ENCODE results near the gene DNAH11. TPM values are rescaled to one million over a fixed set of nuclear protein-coding genes. Genes with fewer than 3 reads are reported as not detected.
"Not testable (repeated sequence)": the region's sequence is repeated elsewhere in the genome, so short reads cannot be mapped to it uniquely, and the experiment has no call there.

DNAH11 gene, protein sequence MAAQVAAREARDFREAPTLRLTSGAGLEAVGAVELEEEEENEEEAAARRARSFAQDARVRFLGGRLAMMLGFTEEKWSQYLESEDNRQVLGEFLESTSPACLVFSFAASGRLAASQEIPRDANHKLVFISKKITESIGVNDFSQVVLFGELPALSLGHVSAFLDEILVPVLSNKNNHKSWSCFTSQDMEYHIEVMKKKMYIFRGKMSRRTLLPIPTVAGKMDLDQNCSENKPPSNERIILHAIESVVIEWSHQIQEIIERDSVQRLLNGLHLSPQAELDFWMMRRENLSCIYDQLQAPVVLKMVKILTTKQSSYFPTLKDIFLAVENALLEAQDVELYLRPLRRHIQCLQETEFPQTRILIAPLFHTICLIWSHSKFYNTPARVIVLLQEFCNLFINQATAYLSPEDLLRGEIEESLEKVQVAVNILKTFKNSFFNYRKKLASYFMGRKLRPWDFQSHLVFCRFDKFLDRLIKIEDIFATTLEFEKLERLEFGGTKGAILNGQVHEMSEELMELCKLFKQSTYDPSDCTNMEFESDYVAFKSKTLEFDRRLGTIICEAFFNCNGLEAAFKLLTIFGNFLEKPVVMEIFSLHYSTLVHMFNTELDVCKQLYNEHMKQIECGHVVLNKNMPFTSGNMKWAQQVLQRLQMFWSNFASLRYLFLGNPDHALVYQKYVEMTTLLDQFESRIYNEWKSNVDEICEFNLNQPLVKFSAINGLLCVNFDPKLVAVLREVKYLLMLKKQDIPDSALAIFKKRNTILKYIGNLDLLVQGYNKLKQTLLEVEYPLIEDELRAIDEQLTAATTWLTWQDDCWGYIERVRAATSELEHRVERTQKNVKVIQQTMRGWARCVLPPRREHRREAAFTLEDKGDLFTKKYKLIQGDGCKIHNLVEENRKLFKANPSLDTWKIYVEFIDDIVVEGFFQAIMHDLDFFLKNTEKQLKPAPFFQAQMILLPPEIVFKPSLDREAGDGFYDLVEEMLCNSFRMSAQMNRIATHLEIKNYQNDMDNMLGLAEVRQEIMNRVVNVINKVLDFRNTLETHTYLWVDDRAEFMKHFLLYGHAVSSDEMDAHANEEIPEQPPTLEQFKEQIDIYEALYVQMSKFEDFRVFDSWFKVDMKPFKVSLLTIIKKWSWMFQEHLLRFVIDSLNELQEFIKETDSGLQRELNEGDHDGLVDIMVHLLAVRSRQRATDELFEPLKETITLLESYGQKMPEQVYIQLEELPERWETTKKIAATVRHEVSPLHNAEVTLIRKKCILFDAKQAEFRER (N-terminal part only)
- total RNA-seq: 0.26 TPM
- long read RNA-seq, partial matches to known transcripts: 1 of 2 reads
- long read RNA-seq, other reads (novel, unspliced or antisense): 1 of 2 reads

DNA sequence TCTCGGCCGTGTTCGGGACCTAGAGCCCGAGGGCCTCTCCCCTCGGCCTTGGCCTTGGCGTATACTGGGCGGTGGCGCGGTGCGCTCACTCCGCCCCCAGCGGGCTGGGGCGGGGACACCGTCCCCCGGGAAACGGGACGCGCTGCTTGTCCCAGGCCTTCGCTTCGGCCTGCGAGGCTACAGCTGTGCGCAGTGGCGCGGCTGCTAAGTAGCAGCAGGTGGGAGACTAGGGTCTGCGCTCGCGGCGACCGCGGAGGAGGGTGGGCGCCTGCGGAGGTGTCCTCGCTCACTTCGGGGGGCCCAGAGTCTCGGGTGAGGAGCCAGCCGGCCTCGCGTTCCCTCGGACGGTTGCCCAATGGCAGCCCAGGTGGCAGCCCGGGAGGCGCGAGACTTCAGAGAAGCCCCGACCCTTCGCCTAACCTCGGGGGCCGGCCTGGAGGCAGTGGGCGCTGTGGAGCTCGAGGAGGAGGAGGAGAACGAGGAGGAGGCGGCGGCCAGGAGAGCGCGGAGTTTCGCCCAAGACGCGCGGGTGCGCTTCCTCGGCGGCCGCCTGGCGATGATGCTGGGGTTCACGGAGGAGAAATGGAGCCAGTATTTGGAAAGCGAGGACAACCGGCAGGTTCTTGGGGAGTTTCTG, at the start of gene DNAH11:
Gene DNAH11 (plus strand): TSS at position 149 of the 637 bp plus-strand sequence. CDS start 207 bp downstream, at position 356.
- DNase-seq (ENCODE audit: low spot score): no peak

DNA sequence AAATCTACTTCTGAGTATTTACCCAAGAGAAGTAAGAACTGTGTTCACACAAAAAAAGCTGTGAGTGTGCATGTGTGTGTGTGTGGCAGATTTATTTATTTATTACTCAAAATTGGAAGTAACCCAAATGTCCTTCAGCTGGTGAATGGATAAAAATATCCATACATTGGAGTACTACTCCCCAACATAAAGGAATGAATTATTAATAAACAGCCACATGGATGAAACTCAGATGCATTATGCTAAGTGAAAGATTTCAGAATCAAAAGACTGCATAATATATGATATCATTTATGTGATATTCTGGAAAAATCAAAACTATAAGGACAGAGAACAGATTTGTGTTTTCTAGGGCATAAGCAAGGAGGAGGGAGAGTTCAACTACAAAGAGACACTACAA, 47.1 kb upstream of the DNAH11 start:
- no peak for DNase-seq (ENCODE audit: low spot score)

DNA sequence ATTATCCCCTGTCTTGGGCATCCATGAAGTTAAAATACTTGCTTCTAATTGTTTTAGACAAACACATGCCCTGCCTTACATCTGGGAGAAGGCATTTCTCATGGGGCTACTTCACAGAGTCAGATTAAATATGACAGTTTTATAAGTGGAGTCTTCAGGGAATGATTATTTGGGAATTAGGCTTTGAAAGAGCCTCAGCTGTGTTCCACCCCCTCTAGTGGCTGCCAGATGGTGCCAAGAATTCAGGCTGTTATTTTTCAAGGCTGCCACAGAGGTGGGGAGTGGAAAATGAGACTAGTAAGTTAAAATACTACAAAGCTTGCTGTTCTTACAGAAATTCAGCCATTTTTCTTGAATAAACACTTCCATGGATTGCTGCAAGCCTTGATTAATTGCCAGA, 45.8 kb upstream of the DNAH11 start:
- no peak for DNase-seq (ENCODE audit: low spot score)

DNA sequence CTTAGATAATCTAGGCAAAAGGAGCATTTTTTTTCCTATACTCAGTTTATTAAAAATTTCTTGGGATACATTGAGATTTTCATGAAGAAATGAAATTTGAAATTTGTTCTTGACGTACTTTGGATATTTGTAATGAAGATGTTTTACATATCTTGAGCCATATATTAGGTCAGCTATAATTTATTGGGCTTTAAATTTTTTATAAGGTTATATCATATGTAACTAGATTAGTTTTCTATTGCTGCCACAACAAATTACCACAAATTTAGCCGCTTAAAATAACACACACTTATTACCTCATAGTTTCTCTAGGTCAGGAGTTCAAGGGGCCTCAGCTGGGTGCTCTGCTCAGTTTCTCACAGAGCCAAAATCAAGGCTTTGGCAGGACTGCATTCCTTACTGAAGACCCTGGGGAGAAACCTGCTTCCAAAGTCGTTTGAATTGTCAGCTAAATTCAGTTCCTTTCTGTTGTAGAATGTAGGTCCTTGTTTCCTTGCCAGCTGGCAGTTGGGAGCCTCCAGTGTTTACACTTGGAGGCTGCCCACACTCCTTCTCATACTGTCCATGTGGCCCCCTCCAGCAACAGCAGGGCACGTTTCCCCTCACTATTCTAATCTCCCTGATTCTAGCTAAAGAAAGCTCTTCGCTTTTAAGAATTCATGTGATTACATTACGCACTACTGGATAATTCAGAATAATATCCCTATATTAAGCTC, 42.6 kb upstream of the DNAH11 start:
- no peak for DNase-seq (ENCODE audit: low spot score)

DNA sequence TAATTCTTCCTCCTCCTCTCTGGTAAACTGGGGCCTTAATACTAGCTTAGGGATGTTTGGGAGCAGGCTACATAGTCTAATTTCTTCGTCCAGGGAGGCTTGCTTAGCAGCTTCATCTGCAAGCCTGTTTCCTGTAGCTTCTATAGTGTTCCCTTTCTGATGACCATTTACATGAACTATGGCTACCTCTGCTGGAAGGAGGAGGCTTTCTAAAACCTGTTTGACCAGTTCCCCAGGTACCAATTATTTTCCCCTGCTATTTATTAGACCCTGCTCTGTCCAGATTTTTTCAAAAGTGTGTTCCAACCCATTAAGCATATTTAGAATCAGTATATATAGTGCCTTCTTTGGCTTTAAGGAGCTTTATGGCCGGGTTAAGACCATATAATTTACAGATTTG, 38.8 kb upstream of the DNAH11 start:
- DNase-seq (ENCODE audit: low spot score): no peak

DNA sequence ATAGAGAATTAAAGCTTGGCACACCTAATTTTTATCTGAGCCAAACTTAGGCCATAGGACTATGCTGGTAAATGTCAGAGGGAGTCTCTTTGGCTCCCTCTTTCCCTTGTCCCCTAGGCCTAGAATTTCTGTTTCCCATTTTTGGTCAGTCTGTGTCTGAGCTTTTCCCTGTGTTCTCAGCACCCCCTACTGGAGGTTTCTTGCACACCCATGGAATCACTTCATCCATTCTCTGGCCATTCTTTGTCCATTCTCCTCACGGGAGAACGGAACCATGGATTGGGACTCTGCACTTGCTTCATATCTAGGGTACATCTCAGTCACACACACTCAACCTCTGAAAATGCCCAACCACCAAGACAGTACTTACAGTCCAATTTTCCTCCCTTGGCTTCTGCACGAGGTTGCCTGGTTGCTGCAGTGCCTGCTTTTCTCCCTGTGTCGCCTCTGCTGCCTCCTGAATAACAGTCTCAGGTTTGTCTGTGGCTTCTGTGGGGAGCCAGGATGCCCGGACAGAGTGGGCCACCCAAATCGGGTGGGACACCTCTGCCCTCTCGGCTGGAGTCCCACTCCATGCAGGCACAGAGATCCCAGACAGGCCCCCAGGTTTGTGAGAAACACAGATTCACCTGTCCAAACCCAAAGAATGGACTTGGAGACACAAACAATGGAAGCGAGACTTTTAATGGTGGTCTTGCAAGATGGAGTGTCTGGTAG, 35.1 kb upstream of the DNAH11 start:
- no peak for DNase-seq (ENCODE audit: low spot score)

DNA sequence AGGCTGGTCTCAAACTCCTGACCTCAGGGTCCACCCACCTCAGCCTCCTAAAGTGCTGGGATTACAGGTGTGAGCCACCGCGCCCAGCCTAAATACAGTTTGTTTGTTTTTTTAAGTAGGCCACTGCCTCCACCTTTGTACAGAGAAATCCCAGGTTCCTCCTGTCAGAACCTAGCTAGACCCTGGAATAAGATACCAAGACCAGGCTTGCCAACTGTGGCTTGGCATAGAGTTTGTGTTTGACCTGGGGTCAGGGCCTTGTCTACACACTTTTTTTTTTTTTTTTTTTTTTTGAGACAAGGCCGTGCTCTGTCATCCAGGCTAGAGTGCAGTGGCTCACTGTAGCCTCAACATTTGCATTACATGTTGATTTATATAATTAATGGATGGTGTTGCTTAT, 34.3 kb upstream of the DNAH11 start:
- no peak for DNase-seq (ENCODE audit: low spot score)

DNA sequence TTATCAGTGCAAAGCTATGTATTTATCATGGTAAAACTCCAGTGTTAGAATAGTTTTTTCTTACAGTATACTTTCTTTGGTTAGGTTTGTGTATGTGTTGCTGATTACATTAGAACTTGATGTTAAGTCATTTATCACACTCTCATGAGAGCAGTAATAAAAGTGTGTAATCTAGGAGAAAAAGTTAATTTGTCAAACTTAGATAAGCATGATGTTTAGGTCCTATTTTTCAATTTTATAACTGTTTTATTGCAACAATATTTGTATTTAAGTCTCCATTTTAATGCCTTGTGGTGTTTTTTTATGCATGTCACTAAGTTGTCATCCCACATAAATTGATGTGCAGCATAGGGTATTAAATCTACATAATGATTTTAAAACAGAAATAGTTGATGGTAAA, 28.8 kb upstream of the DNAH11 start:
- no peak for DNase-seq (ENCODE audit: low spot score)

DNA sequence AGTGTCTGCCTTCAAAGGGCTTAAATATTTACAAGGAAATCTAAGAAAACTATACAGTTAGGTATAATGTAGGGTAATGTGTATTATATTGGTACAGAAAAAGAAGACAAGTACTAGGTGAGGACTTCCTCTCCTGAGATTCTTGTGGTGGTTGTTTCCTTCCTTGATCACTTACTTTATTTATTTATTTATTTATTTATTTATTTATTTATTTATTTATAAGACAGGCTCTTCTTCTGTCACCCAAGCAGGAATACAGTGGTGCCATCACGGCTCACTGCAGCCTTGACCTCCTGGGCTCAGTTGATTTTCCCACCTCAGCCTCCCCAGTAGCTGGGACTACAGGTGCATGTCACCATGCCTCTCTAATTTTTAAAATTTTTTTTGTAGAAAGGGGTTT, 18.2 kb upstream of the DNAH11 start:
- DNase-seq (ENCODE audit: low spot score): no peak

DNA sequence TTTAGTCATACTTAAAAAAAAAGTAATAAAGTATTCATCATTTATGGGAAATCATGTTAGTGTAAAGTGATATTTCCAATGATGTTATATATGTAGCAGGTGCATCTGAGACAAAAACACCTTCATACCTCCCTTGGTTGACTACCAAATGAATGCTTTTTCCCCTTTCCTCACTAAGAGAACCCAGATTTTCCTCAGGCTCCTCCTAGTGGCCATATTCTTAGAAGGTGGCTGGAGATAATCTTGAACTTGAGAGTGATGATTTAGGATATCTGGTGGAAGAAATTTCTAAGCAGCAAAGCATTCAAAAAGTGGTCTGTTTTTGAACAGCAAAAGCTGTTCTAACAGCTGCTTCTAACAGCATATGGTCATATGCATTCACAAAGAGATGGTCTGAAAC, 16.8 kb upstream of the DNAH11 start:
- DNase-seq (ENCODE audit: low spot score): no peak

DNA sequence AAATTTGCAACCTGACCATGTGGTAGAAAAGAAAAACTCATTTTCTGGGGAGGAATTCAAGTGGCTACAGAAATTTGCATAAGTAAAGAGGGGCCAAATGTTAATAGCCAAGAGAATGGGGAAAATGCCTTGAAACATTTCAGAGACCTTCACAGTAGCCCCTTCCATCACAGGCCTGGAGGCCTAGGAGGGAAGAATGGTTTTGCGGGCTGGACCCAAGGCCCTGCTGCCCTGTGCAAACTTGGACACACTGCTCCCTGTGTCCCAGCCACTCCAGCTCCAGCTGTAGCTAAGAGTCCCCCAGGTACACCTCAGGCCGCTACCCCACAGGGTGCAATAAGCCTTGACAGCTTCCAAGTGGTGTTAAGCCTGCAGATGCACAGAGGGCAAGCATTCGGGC, 16.4 kb upstream of the DNAH11 start:
- DNase-seq (ENCODE audit: low spot score): no peak

DNA sequence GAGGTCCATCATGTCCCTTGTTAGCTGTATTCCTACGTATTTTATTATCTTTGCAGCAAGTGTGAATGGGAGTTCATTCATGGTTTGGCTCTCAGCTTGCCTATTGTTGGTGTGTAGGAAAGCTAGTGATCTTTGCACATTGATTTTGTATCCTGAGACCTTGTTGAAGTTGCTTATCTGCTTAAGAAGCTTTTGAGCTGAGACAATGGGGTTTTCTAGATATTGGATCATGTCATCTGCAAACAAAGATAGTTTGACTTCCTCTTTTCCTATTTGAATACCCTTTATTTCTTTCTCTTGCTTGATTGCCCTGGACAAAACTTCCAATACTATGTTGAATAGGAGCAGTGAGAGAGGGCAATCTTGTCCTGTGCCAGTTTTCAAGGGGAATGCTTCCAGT, 10.4 kb upstream of the DNAH11 start:
- not testable (repeated sequence) for DNase-seq (ENCODE audit: low spot score)

DNA sequence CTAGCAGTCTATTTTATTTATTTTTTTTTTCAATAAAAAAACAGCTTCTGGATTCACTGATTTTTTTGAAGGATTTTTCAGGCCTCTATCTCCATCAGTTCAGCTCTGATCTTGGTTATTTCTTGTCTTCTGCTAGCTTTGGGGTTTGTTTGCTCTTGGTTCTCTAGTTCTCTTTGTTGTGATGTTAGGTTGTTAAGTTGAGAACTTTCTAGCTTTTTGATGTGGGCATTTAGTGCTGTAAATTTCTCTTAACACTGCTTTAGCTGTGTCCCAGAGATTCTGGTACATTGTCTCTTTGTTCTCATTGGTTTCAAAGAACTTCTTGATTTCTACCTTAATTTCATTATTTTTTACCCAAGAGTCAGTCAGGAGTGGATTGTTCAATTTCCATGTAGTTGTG, 9.2 kb upstream of the DNAH11 start:
- DNase-seq (ENCODE audit: low spot score): not testable (repeated sequence)

DNA sequence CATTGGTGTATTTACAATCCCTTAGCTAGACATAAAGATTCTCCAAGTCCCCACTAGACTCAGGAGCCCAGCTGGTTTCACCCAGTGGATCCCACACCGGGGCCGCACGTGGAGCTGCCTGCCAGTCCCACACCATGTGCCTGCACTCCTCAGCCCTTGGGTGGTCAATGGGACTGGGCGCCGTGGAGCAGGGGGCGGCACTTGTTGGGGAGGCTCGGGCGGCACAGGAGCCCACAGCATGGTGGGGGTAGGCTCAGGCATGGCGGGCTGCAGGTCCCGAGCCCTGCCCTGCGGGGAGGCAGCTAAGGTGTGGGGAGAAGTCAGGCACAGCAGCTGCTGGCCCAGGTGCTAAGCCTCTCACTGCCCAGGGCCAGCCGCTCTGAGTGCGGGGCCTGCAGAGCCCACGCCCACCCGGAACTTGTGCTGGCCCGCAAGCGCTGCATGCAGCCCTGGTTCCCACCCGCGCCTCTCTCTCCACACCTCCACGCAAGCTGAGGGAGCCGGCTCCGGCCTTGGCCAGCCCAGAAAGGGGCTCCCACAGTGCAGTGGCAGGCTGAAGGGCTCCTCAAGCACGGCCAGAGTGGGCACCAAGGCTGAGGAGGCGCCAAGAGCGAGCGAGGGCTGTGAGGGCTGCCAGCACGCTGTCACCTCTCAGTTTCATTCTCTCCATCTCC, 6.3 kb upstream of the DNAH11 start:
- DNase-seq (ENCODE audit: low spot score): not testable (repeated sequence)

DNA sequence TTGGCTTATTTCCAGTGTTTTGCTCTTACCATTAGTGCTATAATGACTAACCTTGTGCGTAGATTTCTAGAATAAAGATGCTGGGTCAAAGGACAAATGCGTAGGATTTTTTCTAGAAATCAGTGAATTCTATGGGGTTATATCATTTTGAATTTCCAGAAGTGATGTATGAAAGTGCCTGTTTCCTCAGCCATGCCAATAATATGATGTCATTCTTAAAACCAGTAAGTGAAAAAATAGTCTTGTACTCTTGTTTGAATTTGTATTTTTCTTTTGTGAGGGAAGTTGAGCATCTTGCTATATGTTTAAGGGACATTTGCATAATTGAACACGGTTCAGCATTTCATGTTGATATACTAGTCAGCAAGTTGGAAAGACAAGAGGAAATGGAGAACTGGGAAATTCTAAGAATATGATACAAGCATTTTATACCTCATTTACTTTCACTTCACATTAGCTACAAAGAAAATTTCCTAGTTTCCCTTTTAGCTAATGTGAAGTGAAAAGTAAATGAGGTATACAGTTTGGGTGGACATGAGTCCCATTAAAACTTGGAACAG, 3.8 kb upstream of the DNAH11 start:
- no peak for DNase-seq (ENCODE audit: low spot score)

DNA sequence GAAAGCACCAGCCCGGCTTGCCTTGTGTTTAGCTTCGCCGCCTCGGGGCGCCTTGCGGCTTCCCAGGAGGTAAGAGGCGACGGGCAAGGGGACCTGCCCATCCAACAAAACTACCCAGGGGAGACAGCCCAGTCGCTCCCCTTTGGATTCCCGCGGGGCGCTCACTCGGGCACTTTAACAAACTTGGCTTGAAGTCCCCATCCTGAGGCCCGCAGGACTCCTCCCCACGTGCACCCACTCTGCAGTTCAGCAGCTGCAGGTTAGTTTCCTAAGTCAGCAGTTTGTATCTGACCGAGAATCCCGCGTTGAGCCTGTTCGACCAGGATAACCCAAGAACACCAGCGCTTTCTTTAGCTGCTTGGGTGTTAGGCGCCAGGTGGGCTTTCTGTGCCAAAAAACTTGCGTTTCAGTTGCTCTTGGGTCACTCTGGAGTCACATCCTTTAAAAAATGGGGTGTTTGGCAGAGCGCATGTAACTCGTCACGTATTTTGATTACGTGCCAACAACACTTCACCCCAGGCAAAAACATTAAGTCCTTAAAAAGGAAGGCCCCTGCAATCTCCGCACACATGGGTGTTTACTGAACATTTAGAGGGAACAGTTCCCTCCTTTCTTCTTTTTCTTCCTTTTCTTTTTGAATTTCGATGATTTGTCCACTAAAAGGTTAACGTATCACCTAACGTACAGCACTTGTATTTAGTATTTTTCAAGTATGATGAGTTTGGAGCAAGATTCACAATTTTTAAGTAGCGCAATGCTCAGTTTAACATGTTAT, 876 bp downstream of the DNAH11 start:
- no peak for DNase-seq (ENCODE audit: low spot score)

DNA sequence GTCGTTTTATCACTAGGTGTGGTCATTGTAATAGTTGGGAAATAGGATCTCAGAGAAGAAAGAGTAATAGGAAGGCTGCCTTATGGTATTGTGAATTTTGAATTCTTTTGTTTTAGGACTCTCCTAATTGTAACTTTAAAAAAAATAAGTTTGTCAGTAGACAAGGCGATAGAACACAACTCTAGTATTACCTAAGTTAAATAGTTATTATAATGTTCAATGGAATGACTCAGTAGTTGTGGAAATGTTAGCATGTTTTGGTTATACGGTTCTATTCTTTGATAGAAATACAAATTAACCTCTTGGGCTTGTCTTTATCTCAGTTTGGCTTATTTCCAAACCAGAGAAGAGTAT, 1.4 kb downstream of the DNAH11 start:
- no peak for DNase-seq (ENCODE audit: low spot score)

DNA sequence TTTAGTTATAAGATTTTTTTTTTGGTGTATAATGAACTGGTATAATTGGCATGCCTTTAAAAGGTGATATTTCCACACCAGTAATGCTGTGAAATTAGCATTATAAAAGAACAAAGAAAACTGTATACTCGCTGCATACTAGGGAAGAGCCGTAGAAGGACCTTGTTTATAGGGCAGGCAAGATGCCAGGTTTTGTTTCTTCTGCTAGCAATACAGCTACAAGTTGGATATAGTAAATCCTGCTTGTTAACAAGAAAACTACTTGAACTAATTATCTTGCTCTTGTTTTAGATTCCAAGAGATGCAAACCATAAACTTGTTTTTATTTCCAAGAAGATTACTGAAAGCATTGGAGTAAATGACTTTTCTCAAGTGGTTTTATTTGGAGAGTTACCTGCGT, 1.9 kb downstream of the DNAH11 start:
- no peak for DNase-seq (ENCODE audit: low spot score)
